Neural progenitor cell (in vitro differentiated cells): ENCODE results near the gene RAPGEF2. TPM values are rescaled to one million over a fixed set of nuclear protein-coding genes. Genes with fewer than 3 reads are reported as not detected.

Experiments
- DNase-seq: peaks from one replicate; pipeline ENCODE4 v3.0.0-alpha.2; 2016; ENCODE audit warnings: low spot score
- H2AFZ ChIP-seq: fragments of 200-600 bp; sonication (generic); replicated peaks from 2 replicates; pipeline ENCODE4 v1.6.1; 2016; ENCODE audit warnings: antibody characterized with exemption
- H3F3A ChIP-seq: fragments of 200-600 bp; sonication (generic); 2 replicates; pipeline ENCODE4 v1.6.1; 2016; ENCODE audit warnings: antibody characterized with exemption, low read depth
- H3K27ac ChIP-seq: fragments of 200-600 bp; sonication (generic); 2 replicates; pipeline ENCODE4 v1.5.1; 2016; ENCODE audit warnings: mild to moderate bottlenecking
- H3K27me3 ChIP-seq: fragments of 200-600 bp; sonication (generic); 2 replicates; pipeline ENCODE4 v1.6.1; 2016; ENCODE audit warnings: mild to moderate bottlenecking, moderate library complexity
- H3K36me3 ChIP-seq: fragments of 200-600 bp; sonication (generic); 2 replicates; pipeline ENCODE4 v1.5.1; 2016
- H3K4me1 ChIP-seq: fragments of 200-600 bp; sonication (generic); 2 replicates; pipeline ENCODE4 v1.6.1; 2016; ENCODE audit warnings: mixed run types
- H3K4me2 ChIP-seq: fragments of 200-600 bp; sonication (generic); 2 replicates; pipeline ENCODE4 v1.6.1; 2016
- H3K4me3 ChIP-seq: fragments of 200-600 bp; sonication (generic); 2 replicates; pipeline ENCODE4 v1.5.1; 2016
- H3K79me2 ChIP-seq: fragments of 200-600 bp; sonication (generic); 2 replicates; pipeline ENCODE4 v1.6.1; 2016; ENCODE audit warnings: low read depth
- H3K9ac ChIP-seq: fragments of 200-600 bp; sonication (generic); 2 replicates; pipeline ENCODE4 v1.6.1; 2016
- H3K9me3 ChIP-seq: fragments of 200-600 bp; sonication (generic); 2 replicates; pipeline ENCODE4 v1.5.1; 2016; ENCODE audit warnings: low read depth
- H4K20me1 ChIP-seq: fragments of 200-600 bp; sonication (generic); 2 replicates; pipeline ENCODE4 v1.6.1; 2016; ENCODE audit warnings: low read depth
- H3K27ac Mint-ChIP-seq: 3 replicates; pipeline ENCODE4 v1.8.0; 2021; ENCODE audit warnings: mixed read lengths
- H3K27me3 Mint-ChIP-seq: 2 replicates; pipeline ENCODE4 v1.8.0; 2022; ENCODE audit warnings: low read depth, mild to moderate bottlenecking, inconsistent platforms, moderate library complexity, mixed read lengths; ENCODE audit not compliant: insufficient read depth
- H3K36me3 Mint-ChIP-seq: 3 replicates; pipeline ENCODE4 v1.8.0; 2021; ENCODE audit warnings: mixed read lengths
- H3K4me1 Mint-ChIP-seq: 3 replicates; pipeline ENCODE4 v1.8.0; 2021; ENCODE audit warnings: mixed read lengths
- H3K4me3 Mint-ChIP-seq: 3 replicates; pipeline ENCODE4 v1.8.0; 2021; ENCODE audit warnings: mild to moderate bottlenecking, moderate library complexity, mixed read lengths
- H3K9me3 Mint-ChIP-seq: 3 replicates; pipeline ENCODE4 v1.8.0; 2020; ENCODE audit warnings: mixed read lengths
- EZH2 ChIP-seq: fragments of 200-600 bp; sonication (generic); IDR thresholded peaks from 2 replicates; pipeline ENCODE4 v1.6.1; 2017; ENCODE audit warnings: antibody characterized with exemption, mild to moderate bottlenecking, moderate library complexity
- EZH2phosphoT487 ChIP-seq: fragments of 200-600 bp; sonication (generic); IDR thresholded peaks from 2 replicates; pipeline ENCODE4 v1.6.1; 2017; ENCODE audit warnings: antibody characterized with exemption
- total RNA-seq: library from RNA; depleted of rRNA; stranded (reverse); fragments of >200 nt; gene quantifications from 2 replicates; pipeline ENCODE4 v1.2.3, GENCODE V29; 2015; ENCODE audit warnings: low replicate concordance
- TF ChIP-seq, protein P1 (sequence below): fragments of 200-600 bp; sonication (generic); IDR thresholded peaks from 2 replicates; pipeline ENCODE4 v1.5.1; 2017; ENCODE audit warnings: antibody characterized with exemption, mild to moderate bottlenecking

The RAPGEF2 gene
- total RNA-seq, 1 donor from 2014 or later = 70.4 TPM

DNA sequence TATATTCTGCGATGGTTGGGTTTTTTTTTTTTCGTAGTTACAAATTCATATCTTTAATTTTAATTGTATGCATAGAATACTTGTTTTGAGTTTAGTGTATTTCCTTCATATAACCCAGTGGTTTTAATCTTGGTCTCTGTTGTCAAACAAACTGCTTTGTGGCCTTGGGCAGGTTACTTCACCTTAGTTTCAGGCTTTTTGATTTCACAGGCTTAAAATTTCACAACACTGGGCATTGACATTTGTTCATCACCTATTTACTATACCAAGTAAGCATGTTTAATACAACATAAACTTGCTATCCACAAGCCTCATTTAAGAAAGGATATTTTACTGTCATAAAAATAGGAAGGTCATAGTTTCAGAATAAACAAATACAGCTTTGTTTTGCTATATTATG lies 14.7 kb downstream of the RAPGEF2 start:
- Mint-ChIP-seq H3K36me3 (peaks cover 42% of the 10 kb centered on the region), H3K4me3 (no peak overlapping the region), H3K27ac (no peak overlapping the region), H3K27me3 (peaks cover 2% of the 10 kb centered on the region), H3K9me3 (peaks cover 27% of the 10 kb centered on the region), H3K4me1 (no peaks in the 10 kb centered on the region)
- H3K4me1 ChIP-seq = no peaks in the 10 kb centered on the region
- H3K4me2 ChIP-seq = no peak overlapping the region
- H3K27ac ChIP-seq = no peak overlapping the region
- H4K20me1 ChIP-seq = no peaks in the 10 kb centered on the region
- H3K9ac ChIP-seq = no peak overlapping the region
- H3K9me3 ChIP-seq = peaks cover 8% of the 10 kb centered on the region
- H3K36me3 ChIP-seq = peaks cover 6% of the 10 kb centered on the region
- H3K79me2 ChIP-seq = peaks cover 92% of the 10 kb centered on the region
- no peak for DNase-seq
- H3K4me3 ChIP-seq = no peak overlapping the region
- TF ChIP-seq EZH2 = no peak
- no peak for TF ChIP-seq EZH2phosphoT487
- TF ChIP-seq, protein P1, sequence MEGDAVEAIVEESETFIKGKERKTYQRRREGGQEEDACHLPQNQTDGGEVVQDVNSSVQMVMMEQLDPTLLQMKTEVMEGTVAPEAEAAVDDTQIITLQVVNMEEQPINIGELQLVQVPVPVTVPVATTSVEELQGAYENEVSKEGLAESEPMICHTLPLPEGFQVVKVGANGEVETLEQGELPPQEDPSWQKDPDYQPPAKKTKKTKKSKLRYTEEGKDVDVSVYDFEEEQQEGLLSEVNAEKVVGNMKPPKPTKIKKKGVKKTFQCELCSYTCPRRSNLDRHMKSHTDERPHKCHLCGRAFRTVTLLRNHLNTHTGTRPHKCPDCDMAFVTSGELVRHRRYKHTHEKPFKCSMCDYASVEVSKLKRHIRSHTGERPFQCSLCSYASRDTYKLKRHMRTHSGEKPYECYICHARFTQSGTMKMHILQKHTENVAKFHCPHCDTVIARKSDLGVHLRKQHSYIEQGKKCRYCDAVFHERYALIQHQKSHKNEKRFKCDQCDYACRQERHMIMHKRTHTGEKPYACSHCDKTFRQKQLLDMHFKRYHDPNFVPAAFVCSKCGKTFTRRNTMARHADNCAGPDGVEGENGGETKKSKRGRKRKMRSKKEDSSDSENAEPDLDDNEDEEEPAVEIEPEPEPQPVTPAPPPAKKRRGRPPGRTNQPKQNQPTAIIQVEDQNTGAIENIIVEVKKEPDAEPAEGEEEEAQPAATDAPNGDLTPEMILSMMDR = no peak
- no peak overlapping the region for H2AFZ ChIP-seq
- no peaks in the 10 kb centered on the region for H3K27me3 ChIP-seq
- no peaks in the 10 kb centered on the region for H3F3A ChIP-seq

DNA sequence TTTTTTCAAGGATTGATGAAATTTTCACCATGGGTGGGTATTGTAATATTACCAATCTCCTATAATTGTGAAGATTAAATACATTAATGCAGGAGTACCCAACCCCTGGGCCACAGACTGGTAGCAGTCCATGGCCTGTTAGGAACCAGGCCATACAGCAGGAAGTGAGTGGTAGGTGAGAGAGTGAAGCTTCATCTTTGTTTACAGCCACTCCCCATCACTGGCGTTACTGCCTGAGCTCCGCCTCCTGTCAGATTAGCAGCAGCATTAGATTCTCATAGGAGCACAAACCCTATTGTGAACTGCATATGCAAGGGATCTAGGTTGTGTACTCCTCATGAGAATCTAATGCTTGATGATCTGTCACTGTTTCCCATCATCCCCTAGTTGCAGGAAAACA lies 15.1 kb downstream of the RAPGEF2 start:
- H3K4me3 ChIP-seq = no peak overlapping the region
- H3K9me3 ChIP-seq = peaks cover 8% of the 10 kb centered on the region
- H3F3A ChIP-seq = no peaks in the 10 kb centered on the region
- H3K36me3 ChIP-seq = peaks cover 6% of the 10 kb centered on the region
- Mint-ChIP-seq H3K4me1 (no peaks in the 10 kb centered on the region), H3K27me3 (peaks cover 2% of the 10 kb centered on the region), H3K9me3 (peaks cover 25% of the 10 kb centered on the region), H3K36me3 (peaks cover 40% of the 10 kb centered on the region), H3K27ac (no peak overlapping the region), H3K4me3 (no peak overlapping the region)
- TF ChIP-seq, protein P1 = no peak
- TF ChIP-seq EZH2 (no peak), EZH2phosphoT487 (no peak)
- no peak for DNase-seq
- H3K4me1 ChIP-seq = no peaks in the 10 kb centered on the region
- H3K27me3 ChIP-seq = no peaks in the 10 kb centered on the region
- H3K79me2 ChIP-seq = peaks cover 92% of the 10 kb centered on the region
- no peak overlapping the region for H3K27ac ChIP-seq
- H4K20me1 ChIP-seq = no peaks in the 10 kb centered on the region
- no peak overlapping the region for H3K4me2 ChIP-seq
- no peak overlapping the region for H3K9ac ChIP-seq
- no peak overlapping the region for H2AFZ ChIP-seq

DNA sequence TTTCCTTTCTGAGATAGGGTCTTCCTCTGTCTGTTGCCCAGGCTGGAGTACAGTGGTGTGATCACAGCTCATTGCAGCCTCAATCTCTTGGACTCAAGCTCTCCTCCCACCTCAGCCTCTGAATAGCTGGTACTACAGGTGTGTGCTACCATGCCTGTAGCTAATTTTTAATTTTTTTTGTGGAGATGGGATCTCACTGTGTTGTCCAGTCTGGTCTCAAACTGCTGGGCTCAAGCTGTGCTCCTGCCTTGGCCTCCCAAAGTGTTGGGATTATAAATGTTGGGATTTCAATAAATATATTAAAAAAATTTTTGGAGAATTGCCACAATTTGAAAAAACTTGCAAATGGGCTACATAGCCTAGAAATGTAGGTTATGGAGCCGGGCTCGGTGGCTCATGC lies 18.5 kb downstream of the RAPGEF2 start:
- Histone ChIP-seq H3K36me3 (no peaks in the 10 kb centered on the region), H3K4me3 (no peak overlapping the region), H2AFZ (no peak overlapping the region), H3K9me3 (no peaks in the 10 kb centered on the region), H3K9ac (no peak overlapping the region), H3K4me1 (no peaks in the 10 kb centered on the region), H3F3A (no peaks in the 10 kb centered on the region), H4K20me1 (peaks cover 4% of the 10 kb centered on the region), H3K27ac (no peak overlapping the region), H3K27me3 (no peaks in the 10 kb centered on the region), H3K79me2 (peaks cover 95% of the 10 kb centered on the region), H3K4me2 (no peak overlapping the region)
- Mint-ChIP-seq H3K4me3 (no peak overlapping the region), H3K27me3 (peaks cover 2% of the 10 kb centered on the region), H3K36me3 (peaks cover 22% of the 10 kb centered on the region), H3K4me1 (no peaks in the 10 kb centered on the region), H3K9me3 (peaks cover 8% of the 10 kb centered on the region), H3K27ac (no peak overlapping the region)
- no peak for DNase-seq
- TF ChIP-seq EZH2phosphoT487 = no peak
- TF ChIP-seq, protein P1 = no peak
- no peak for TF ChIP-seq EZH2

DNA sequence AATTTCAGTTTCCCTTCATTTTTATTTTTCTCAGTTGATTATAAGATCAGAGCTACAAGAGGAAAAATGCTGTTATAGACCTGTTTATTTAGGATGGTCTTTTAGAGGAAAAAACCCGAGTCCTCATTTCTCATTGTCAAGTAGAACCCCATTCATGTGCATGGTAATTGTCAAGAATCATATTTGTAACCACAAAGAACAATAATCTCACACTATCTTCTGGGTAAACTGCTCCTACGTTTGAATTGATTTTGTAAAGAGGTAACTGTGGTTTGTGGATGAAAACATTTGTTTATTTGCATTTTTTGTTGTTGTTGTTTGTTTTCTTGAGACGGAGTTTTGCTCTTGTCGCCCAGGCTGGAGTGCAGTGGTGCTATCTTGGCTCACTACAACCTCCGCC lies 23.8 kb downstream of the RAPGEF2 start:
- Histone ChIP-seq H3K4me3 (no peak overlapping the region), H3F3A (no peaks in the 10 kb centered on the region), H3K9ac (no peak overlapping the region), H3K4me1 (no peaks in the 10 kb centered on the region), H2AFZ (no peak overlapping the region), H3K79me2 (peaks cover 93% of the 10 kb centered on the region), H3K27ac (no peak overlapping the region), H4K20me1 (peaks cover 4% of the 10 kb centered on the region), H3K27me3 (no peaks in the 10 kb centered on the region), H3K36me3 (no peaks in the 10 kb centered on the region), H3K4me2 (no peak overlapping the region), H3K9me3 (no peaks in the 10 kb centered on the region)
- H3K27me3 Mint-ChIP-seq = no peaks in the 10 kb centered on the region
- DNase-seq = no peak
- H3K27ac Mint-ChIP-seq = peak overlapping the region; percentile 65
- H3K36me3 Mint-ChIP-seq = peaks cover 4% of the 10 kb centered on the region
- TF ChIP-seq EZH2phosphoT487 (no peak), EZH2 (no peak)
- TF ChIP-seq, protein P1 = no peak
- peaks cover 6% of the 10 kb centered on the region for H3K4me1 Mint-ChIP-seq
- H3K9me3 Mint-ChIP-seq = peaks cover 4% of the 10 kb centered on the region
- H3K4me3 Mint-ChIP-seq = no peak overlapping the region
